Kidney epithelial cell (primary cell): Measurements from ENCODE around the gene KRTAP5-6. TPM values are rescaled to one million over a fixed set of nuclear protein-coding genes. Genes with fewer than 3 reads are reported as not detected.

Experiments
- DNase-seq: peaks from one replicate; pipeline ENCODE4 v3.0.0-alpha.2; 2010; ENCODE audit warnings: low read depth
- H3K27me3 ChIP-seq: 2 replicates; pipeline ENCODE4 v1.6.0; 2011; ENCODE audit warnings: low read length; ENCODE audit not compliant: control insufficient read depth, insufficient read depth
- H3K36me3 ChIP-seq: 2 replicates; pipeline ENCODE4 v1.5.1; 2011; ENCODE audit warnings: low read length; ENCODE audit not compliant: control insufficient read depth, insufficient read depth
- H3K4me3 ChIP-seq: 2 replicates; pipeline ENCODE4 v1.5.1; 2011; ENCODE audit warnings: low read depth, mild to moderate bottlenecking, control low read depth, low read length
- total RNA-seq: library from RNA; depleted of rRNA; stranded (reverse); fragments of >200 nt; gene quantifications from 2 replicates; pipeline ENCODE4 v1.2.3, GENCODE V29; 2015
- TF ChIP-seq, protein P1 (sequence below): IDR thresholded peaks from 2 replicates; pipeline ENCODE4 v1.5.1; 2011; ENCODE audit warnings: mild to moderate bottlenecking, moderate library complexity, low read length, control low read depth, inconsistent platforms; ENCODE audit not compliant: insufficient read depth, poor library complexity, severe bottlenecking

Gene KRTAP5-6
- total RNA-seq, 1 donor from 2014 or later: not detected

DNA sequence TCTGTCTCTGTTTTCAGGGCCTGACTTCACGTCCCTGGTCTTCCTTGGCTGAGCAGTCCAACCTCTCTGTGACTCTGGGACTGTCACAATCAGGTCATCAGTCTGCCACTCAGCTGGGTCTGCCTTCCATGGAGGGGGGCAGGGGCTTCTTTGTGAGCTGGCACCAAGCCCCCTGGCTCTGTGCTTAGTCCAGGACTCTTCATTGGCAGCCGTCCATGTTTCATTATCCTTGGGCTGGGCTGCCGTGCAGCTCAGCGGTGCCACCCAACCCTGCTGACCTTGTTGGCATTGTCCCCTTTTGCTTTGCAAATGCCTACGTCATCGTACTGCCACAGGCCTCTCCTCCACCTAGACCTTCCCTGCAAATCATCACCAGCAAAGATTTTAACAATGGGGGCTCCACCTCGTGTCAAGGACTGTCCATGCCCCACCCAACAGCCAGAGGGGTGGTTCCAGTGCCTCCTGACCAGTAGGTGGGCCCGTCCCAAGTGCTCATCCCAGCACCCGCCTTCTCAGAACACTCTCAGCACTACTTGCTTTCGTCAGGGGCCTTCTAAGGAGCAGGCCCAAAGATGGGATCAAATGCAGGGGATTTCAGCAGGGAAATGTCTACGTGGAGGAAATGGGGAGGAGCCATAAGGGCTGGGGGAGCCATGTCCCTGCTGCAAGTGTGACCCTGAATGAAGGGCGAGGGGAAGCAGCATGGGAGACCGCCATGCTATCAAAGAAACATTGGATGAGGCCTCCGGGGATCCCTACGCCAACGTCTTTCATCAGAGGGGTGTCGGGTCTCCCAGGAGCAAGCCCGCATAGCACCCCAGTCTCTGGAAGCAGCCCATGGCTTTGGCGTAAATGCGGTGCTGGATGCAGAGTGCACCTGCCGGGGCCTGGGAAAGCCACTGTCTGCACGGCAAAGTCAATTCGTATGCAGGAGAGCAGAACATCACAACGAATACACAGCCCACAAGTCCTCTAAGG lies 18.2 kb downstream of the KRTAP5-6 start:
- Histone ChIP-seq H3K27me3 (no peaks in the 10 kb centered on the region), H3K4me3 (no peak overlapping the region), H3K36me3 (no peaks in the 10 kb centered on the region)
- no peak for DNase-seq
- TF ChIP-seq, protein P1, sequence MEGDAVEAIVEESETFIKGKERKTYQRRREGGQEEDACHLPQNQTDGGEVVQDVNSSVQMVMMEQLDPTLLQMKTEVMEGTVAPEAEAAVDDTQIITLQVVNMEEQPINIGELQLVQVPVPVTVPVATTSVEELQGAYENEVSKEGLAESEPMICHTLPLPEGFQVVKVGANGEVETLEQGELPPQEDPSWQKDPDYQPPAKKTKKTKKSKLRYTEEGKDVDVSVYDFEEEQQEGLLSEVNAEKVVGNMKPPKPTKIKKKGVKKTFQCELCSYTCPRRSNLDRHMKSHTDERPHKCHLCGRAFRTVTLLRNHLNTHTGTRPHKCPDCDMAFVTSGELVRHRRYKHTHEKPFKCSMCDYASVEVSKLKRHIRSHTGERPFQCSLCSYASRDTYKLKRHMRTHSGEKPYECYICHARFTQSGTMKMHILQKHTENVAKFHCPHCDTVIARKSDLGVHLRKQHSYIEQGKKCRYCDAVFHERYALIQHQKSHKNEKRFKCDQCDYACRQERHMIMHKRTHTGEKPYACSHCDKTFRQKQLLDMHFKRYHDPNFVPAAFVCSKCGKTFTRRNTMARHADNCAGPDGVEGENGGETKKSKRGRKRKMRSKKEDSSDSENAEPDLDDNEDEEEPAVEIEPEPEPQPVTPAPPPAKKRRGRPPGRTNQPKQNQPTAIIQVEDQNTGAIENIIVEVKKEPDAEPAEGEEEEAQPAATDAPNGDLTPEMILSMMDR: no peak

DNA sequence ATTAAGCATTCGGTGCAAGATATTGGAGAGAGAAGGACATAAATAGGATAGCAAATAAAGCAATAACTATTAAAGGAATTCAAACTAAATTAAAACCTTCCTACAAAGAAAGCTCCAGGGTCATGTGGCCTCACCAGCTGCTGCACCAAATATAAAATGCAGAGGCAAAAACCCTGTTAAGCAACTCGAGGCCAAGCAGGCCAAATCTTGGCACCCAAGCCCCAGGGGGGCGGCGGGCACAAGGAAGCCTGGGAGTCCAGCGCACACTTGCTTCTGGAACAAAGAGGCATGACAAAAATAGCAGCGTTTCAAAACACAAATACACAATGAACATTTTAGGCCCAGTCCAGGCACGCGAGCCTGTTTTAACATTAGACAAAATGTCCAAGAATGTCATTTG lies 20.8 kb downstream of the KRTAP5-6 start:
- Histone ChIP-seq H3K36me3 (no peaks in the 10 kb centered on the region), H3K4me3 (no peak overlapping the region), H3K27me3 (peaks cover 3% of the 10 kb centered on the region)
- no peak for DNase-seq
- TF ChIP-seq, protein P1: no peak

DNA sequence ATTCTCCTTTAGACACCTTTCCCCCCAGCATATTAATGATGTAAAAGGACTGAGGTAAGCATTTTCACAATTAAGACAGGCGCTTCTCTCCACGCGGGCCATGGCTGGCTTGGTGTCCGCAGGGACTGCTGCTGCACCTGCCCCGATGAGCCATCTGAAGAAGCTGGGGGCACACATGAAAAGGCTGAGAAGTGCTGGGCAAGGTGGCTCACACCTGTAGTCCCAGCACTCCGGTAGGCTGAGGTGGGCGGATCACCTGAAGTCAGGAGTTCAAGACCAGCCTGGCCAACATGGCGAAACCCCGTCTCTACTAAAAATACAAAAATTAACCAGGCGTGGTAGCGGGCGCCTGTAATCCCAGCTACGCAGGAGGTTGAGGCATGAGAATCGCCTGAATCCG lies 21.3 kb downstream of the KRTAP5-6 start:
- no peak for DNase-seq
- Histone ChIP-seq H3K4me3 (no peak overlapping the region), H3K27me3 (peaks cover 3% of the 10 kb centered on the region), H3K36me3 (no peaks in the 10 kb centered on the region)
- TF ChIP-seq, protein P1: no peak

DNA sequence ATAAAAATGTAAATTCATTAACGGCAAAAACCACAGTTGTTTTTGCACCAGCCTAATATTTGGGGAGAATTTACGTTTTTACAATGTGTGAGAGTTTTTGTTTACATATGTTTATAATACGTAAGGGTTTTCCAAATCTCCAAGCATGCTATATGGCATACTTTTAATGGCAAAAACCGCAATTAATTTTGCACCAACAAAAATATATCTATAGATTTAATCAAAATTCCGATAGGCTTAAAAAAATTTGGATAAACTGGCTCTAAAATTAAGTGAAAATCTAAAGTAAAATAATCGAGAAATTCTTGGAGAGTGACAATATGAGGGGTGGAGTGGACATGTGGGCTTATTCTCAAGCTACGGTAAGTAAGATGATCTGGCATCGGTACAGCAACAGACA lies 22.8 kb downstream of the KRTAP5-6 start:
- TF ChIP-seq, protein P1: no peak
- H3K4me3 ChIP-seq: no peak overlapping the region
- DNase-seq: no peak
- peaks cover 3% of the 10 kb centered on the region for H3K27me3 ChIP-seq
- no peaks in the 10 kb centered on the region for H3K36me3 ChIP-seq

DNA sequence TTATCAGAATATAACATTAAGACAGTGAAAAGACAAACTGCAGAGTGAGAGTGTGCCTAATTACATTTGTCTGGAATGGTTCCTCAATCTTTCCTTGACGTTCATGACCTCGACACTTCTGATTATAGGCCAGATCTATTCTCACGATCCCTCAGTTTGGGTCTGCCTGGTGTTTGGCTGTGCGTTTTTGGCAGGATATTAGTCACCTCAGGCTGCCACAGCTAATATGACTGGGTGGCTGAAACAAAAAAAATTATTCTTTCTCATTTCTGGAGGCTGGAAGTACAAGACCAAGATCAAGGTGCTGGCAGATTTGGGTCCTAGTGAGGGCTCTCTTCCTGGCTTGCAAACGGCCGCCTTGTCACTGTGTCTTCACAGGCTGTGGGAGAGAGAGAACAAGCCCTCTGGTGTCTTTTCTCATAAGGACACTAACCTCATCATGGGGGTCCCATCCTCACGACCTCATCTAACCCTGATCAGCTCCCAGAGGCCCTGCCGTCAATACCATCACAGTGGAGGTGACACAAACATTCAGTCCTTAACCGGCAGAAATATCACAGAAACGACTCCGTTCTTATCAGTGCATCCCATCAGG lies 30.2 kb downstream of the KRTAP5-6 start:
- no peak for DNase-seq
- no peaks in the 10 kb centered on the region for H3K36me3 ChIP-seq
- no peak overlapping the region for H3K4me3 ChIP-seq
- H3K27me3 ChIP-seq: peaks cover 6% of the 10 kb centered on the region
- TF ChIP-seq, protein P1: no peak
